Kidney epithelial cell (primary cell): ENCODE results near the gene EIF4E1B. TPM values are rescaled to one million over a fixed set of nuclear protein-coding genes. Genes with fewer than 3 reads are reported as not detected.
"Not testable (repeated sequence)": the region's sequence is repeated elsewhere in the genome, so short reads cannot be mapped to it uniquely, and the experiment has no call there.

Source experiments
- DNase-seq: peaks from one replicate; pipeline ENCODE4 v3.0.0-alpha.2; 2010; ENCODE audit warnings: low read depth
- H3K27me3 ChIP-seq: 2 replicates; pipeline ENCODE4 v1.6.0; 2011; ENCODE audit warnings: low read length; ENCODE audit not compliant: control insufficient read depth, insufficient read depth
- H3K36me3 ChIP-seq: 2 replicates; pipeline ENCODE4 v1.5.1; 2011; ENCODE audit warnings: low read length; ENCODE audit not compliant: control insufficient read depth, insufficient read depth
- H3K4me3 ChIP-seq: 2 replicates; pipeline ENCODE4 v1.5.1; 2011; ENCODE audit warnings: low read depth, mild to moderate bottlenecking, control low read depth, low read length
- CTCF ChIP-seq: IDR thresholded peaks from 2 replicates; pipeline ENCODE4 v1.5.1; 2011; ENCODE audit warnings: mild to moderate bottlenecking, moderate library complexity, low read length, control low read depth, inconsistent platforms; ENCODE audit not compliant: insufficient read depth, poor library complexity, severe bottlenecking
- total RNA-seq: library from RNA; depleted of rRNA; stranded (reverse); fragments of >200 nt; gene quantifications from 2 replicates; pipeline ENCODE4 v1.2.3, GENCODE V29; 2015

EIF4E1B gene
- total RNA-seq, 1 donor from 2014 or later: not detected

GRCh38 chr5:176595386-176595943 is 35.0 kb upstream of the EIF4E1B start:
- no peak for TF ChIP-seq CTCF
- DNase-seq: no peak
- H3K4me3 ChIP-seq: no peak overlapping the region
- H3K36me3 ChIP-seq: no peaks in the 10 kb centered on the region
- H3K27me3 ChIP-seq: no peaks in the 10 kb centered on the region

GRCh38 chr5:176596069-176596644 is 34.3 kb upstream of the EIF4E1B start:
- Histone ChIP-seq H3K36me3 (no peaks in the 10 kb centered on the region), H3K4me3 (no peak overlapping the region), H3K27me3 (no peaks in the 10 kb centered on the region)
- DNase-seq: no peak
- no peak for TF ChIP-seq CTCF

- Histone ChIP-seq H3K36me3 (no peaks in the 10 kb centered on the region), H3K27me3 (no peaks in the 10 kb centered on the region), H3K4me3 (no peak overlapping the region)
- no peak for DNase-seq
- TF ChIP-seq CTCF: no peak
These were observed 33.6 kb upstream of the EIF4E1B start for GRCh38 chr5:176596689-176597416.

- no peak overlapping the region for H3K4me3 ChIP-seq
- no peak for TF ChIP-seq CTCF
- H3K27me3 ChIP-seq: no peaks in the 10 kb centered on the region
These were observed 32.8 kb upstream of the EIF4E1B start for GRCh38 chr5:176597417-176598389.

GRCh38 chr5:176599749-176600430 is 30.6 kb upstream of the EIF4E1B start:
- not testable (repeated sequence) for H3K27me3 ChIP-seq, H3K36me3 ChIP-seq, DNase-seq, H3K4me3 ChIP-seq

More at GRCh38 chr5:176597417-176598389, 32.8 kb upstream of the EIF4E1B start:
- no peak for DNase-seq
- no peaks in the 10 kb centered on the region for H3K36me3 ChIP-seq
